GM10847 (cell line): ENCODE results near the gene CRIP2.

Source experiments
- POLR2A ChIP-seq: IDR thresholded peaks from 2 replicates; pipeline ENCODE4 v1.6.1; 2011; ENCODE audit not compliant: insufficient read length; ENCODE audit errors: extremely low read depth

The CRIP2 gene

DNA sequence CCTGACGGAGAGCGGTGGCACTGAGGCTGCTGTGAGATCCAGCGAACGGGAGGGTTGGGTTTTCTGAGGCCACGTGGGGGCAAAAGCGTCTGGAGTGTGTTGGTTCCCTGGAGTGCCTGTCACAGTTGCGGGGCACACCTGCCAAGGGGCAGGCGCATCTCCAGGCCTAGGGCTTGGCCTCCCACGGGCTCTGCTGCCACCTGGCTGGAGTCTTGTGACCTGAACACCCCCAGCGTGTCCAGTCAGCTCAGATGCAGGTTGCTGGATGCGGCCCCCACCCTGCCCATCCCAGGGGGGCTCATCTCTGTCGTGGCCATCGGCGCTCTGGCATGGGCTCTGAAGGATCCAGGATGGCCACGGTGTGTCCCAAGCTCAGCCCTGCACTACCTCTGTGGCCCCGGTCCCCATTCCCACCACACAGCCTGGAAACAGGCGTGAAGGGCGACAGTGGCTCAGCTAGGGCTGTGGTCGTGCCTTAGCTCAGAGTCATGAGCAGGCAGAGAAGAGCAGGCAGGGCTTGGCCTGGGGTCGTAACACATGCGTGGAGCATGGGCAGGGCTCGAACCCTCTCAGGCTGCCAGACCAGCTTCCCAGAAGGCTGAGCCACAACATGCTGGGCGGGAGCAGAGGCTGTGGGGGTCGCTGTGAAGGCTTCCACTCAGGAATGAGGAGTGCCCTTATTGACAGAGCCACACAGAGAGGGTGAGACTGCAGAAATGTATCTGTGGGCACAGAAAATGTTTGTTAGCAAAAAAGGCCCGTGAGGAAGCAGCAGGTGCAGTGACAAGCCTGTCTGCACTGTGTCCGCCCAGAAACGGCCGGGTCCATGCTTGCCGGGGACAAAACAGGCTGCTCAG lies 23.5 kb upstream of the CRIP2 start:
- TF ChIP-seq POLR2A = no peak

DNA sequence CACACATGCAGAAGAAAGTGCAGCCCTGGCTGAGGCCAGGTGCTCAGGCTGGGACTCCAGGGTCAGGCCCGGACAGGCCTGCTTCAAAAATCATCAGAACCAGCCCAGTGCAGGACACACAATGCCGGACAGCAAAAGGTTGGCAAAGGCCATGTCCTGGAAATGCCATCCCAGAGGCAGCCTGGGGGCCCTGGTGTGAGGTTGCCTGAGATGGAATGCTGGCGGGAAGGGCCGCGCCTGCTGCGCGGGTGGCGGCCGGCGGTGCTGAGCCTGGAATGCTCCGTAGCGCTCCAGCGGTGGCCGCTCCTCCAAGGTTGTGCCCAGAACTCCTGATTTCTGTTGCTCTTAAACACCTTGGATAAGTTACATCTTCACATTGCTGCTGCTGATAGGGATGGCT lies 21.7 kb upstream of the CRIP2 start:
- no peak for TF ChIP-seq POLR2A

DNA sequence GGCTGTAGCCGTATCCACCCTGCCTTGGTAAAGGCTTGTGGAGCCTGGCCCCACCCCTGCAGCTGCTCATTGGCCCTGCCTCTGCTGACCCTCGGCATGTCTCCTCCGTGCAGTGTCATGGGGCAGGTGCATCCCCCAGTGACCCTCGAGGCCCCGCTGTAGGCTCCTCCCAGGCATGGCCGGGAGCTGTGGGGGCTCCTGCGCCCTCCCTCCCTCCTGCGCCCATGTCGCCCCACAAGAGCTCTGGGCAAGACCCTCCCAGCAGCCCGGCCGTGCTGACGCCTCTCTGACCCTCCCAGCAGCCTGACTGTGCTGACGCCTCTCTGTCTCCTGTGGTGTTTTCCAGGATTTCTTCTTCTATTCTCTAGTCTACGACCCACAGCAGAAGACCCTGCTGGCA lies 20.8 kb upstream of the CRIP2 start:
- no peak for TF ChIP-seq POLR2A

DNA sequence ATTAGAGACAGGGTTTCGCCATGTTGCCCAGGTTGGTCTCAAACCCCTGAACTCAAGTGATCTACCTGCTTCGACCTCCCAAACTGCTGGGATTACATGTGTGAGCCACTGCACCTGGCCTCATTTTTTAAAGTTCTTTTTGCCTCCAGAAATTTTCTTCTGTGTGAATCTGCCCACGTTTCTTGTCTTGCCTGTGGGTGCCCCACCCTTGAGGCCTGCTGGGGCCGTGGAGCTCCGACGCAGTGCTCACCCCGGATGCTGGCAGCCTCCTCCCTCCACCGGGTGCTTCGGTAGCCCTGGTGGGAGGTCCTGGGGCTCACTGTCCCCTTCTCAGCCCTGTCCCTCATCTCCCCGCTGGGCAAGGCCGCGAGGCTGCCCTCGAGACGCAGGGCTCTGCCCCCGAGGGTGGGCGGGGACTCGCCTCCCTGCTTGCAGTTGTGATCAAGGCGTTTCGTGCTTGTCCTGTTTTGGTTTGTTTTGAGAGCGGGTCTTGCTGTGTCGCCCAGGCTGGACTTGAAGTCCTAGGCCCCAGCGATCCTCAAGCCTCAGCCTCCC lies 19.5 kb upstream of the CRIP2 start:
- no peak for TF ChIP-seq POLR2A

DNA sequence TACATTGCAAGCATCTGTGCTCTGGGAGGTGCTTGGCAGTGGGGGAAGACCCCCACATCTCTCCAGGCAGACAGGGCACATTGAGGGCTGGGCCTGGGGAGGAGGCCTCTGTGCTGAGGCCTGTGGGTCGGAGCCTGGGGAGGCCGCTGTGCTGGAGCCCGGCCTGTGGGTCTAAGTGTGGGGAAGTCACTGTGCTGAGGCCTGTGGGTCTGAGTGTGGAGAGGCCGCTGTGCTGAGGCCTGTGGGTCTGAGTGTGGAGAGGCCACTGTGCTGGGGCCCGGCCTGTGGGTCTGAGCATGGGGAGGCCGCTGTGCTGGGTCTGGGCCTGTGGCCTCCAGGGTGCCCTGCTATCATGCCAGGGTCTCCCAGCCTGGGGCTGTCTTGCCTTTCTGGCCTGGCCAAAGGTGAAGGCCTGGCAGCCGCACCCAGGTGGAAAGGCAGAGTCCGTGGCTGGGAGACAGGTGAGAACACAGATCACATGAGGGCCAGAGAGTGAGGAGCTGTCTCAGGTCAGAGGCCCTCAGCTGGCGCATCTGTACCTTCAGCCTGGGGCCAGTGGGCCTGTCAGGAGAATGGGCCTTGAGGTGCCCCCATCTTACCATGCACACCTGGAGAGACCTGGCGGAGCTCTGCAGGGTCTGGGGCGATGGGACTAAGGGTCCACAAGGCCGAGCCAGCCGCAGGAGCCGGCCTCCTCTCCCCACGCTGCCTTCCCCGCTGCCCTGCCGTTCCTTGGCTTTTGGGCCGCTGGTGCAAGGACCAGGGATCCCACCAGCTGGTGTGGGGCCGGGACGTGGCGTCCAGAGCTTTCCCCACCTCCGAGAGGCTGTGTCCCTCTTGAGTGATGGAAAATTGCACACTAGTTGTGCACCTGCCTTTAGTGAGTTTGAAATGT lies 18.6 kb upstream of the CRIP2 start:
- no peak for TF ChIP-seq POLR2A

DNA sequence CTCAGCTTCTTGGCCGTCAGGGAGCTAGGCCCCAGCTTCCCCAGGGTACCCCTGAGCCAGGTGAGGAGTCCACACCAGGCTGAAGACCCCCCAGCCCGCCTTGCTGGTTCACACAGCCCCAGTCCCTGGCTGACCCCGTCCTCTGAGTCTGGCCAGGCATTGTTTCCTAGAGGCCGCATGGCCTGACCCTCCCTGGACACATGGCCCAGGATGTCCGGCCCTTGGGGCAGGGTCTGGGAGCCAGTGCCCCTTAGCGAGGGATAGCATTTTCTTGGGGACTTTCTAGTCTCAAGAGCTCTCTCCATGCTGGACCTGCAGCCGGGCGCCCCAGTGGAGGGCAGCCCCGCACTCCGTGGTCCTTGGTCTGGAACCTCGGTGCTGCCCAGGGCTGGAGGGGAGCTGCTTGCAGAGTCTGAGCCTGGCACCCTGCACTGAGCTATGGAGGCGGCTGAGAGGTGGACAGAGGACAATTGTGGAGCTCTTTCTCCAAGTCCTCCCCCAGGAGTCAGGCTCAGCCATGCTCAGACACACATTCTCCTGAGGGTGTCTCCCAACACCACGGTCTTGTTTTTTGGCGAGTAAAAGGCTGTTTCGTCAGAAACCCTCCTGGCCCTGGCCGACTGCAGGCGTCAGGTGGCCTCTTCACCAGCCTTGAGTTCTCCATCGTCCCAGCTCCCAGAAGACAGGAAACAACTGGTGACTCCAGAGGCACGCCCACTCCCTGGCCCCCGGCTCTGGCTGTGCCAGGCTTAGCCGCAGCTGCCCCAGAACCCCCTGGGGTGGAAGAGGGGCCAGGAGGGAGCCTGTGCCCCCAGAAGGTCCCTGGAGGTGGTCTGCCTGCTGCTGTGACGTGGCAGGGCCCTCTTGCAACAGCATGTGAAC lies 17.6 kb upstream of the CRIP2 start:
- no peak for TF ChIP-seq POLR2A

DNA sequence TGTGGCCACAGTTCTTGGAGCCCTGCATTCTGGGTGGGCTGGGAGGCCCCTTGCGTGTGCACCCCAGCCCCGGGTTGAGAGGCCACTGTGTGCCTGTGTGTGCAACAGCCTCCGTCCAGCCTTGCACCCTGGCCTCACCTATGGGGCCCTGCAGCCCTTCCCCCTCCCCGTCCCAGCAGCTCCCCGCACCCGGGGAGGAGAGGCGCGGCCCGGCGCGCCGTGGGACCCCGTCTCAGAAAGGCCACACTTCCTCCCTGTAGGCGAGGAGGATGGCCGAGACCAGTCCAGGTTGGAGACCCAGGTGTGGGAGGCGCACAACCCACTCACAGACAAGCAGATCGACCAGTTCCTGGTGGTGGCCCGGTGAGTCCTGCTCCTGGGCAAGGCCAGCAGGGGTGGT lies 16.6 kb upstream of the CRIP2 start:
- no peak for TF ChIP-seq POLR2A

DNA sequence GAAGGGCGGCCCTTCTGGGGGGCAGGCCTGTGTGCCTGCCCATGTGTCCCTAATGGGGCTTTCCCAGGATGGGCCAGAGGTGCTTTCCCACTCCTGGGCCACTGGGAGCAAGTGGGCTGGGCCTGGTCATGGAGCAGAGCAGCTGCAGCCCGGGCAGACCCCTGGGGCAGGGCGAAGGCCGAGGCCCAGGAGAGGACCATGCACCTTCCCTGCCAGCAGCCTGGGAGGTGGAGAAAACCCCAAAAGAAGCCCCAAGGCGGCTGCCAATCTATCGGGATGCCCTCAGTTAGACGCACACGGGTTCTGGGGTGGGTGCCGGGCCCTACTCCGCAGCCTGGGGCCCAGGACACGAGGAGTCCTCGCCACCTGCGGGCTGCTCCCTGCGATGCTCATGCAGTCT lies 16.1 kb upstream of the CRIP2 start:
- no peak for TF ChIP-seq POLR2A

DNA sequence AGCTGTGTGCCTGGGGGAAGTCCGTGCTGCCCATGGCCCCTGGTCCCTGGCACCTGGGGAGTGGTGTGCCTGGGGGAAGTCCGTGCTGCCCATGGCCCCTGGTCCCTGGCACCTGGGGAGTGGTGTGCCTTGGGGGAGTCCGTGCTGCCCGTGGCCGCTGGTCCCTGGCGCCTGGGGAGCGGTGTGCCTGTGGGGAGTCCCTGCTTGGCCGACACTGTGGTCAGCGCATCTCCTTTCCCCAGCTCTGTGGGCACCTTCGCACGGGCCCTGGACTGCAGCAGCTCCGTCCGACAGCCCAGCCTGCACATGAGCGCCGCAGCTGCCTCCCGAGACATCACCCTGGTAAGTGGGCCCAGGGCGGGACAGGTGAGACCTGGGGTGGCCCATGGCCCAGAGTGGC lies 14.5 kb upstream of the CRIP2 start:
- no peak for TF ChIP-seq POLR2A

DNA sequence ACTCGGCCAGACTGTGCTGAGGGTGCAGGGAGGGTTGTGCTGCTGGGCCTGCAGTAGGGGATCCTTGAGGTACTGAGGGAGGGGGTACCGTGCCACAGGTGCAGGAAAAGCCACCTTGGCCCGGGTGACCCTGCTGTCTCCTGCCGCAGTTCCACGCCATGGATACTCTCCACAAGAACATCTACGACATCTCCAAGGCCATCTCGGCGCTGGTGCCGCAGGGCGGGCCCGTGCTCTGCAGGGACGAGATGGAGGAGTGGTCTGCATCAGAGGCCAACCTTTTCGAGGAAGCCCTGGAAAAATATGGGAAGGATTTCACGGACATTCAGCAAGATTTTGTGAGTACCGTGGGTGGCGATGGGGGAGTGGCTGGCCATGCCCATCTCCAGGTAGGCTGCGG lies 14.0 kb upstream of the CRIP2 start:
- no peak for TF ChIP-seq POLR2A

DNA sequence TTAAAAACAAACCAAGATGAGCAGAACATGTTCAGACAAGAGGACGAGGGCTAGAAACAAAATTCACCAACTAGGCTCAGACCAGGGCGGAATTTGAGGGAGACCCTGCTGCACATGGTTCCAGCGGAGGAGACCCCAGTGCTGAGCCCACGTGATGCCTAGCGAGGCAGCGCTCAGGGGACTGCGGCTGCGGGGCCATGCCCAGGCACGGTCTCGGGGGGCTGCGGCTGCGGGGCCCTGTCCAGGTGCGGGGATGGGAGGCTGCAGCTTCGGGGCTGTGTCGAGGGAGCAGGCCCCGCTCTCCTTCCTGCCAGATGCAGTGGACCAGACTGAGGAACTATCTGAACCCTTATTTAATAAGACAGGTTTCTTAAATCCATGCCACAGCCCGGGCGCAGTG lies 12.7 kb upstream of the CRIP2 start:
- no peak for TF ChIP-seq POLR2A

DNA sequence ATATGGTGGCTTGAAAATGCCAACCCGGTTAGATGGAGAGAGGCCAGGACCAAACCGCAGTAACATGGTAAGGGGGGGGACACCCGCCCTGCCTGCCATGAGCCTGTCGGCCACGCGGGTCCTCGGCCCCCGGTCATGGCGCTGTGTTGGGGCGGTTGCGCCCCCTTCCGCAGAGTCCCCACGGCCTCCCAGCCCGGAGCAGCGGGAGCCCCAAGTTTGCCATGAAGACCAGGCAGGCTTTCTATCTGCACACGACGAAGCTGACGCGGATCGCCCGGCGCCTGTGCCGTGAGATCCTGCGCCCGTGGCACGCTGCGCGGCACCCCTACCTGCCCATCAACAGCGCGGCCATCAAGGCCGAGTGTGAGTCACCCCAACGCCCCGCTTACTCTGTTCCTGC lies 10.1 kb upstream of the CRIP2 start:
- TF ChIP-seq POLR2A = no peak

DNA sequence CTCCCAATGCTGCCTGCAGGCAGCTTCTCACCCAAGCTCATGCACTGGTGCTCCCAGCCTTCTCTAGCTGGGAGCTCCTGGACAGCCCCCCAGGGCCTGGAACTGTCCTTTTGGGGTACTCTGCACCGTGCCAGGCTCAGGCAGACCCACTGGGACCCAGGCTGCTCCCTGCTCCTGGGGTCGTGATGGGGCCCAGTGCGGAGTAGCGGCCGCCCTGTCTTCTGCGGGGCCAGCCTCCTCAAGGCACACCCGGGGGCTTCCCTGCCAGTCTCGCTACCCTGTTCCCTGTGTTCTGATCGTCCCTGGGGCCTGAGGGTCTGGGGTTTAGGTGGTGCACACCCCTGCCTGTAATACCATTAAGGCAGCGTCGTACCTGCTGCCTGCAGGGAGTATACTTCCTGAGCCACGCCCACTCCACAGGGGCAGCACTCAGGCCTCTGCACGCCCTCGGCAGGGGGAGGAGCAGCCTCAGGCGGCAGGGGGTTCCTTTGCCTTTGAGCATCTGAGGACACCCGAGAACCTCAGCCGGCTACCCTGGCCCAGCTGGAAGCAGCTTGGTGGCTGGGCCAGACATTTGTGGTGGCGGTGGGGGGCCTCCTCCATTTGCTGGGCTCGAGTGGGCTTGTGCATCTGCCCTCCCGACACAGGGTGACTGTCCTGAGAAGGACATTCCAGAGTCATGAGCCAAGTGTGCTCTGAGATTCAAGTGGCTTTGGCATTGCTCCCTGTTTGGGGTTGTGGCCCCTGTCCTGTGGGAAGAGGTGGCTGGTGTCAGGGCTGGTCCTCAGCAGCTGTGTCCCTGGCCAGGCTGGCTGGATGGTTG lies 9.2 kb upstream of the CRIP2 start:
- no peak for TF ChIP-seq POLR2A
